ENCODE measurements around the gene ILF2.

Gene ILF2

GRCh38 chr1:153649137-153649862, 21.5 kb downstream of the ILF2 start:
- Histone ChIP-seq H3K4me1 (ENCODE audit: insufficient read depth, low read length) (no peaks in the 10 kb centered on the region), H3K36me3 (ENCODE audit: insufficient read depth, low read length) (peaks cover 32% of the 10 kb centered on the region), H3K4me3 (ENCODE audit: low read depth in 1 of 2, low read length in 2 of 2) (no peak overlapping the region), H3K79me2 (ENCODE audit: insufficient read depth, low read length) (no peaks in the 10 kb centered on the region), H3K27me3 (ENCODE audit: insufficient read depth, low read length, poor library complexity) (no peaks in the 10 kb centered on the region), H4K20me1 (ENCODE audit: insufficient read depth, low read length) (peaks cover 11% of the 10 kb centered on the region; the same call in 1 of the 2 replicates), H3K9me3 (ENCODE audit: insufficient read depth, low read length, severe bottlenecking) (no peaks in the 10 kb centered on the region), H3K9ac (ENCODE audit: low read depth, low read length) (no peak overlapping the region), H3K27ac (ENCODE audit: low read length) (no peak overlapping the region), H2AFZ (ENCODE audit: low read depth, low read length) (no peak overlapping the region), H3K4me2 (ENCODE audit: insufficient read depth, low read length) (no peak overlapping the region)
- TF ChIP-seq CTCF (IDR thresholded peaks at IDR 0.05; ENCODE audit: borderline replicate concordance, extremely low read depth, low read length, poor library complexity, severe bottlenecking) (no peak), EZH2 (IDR thresholded peaks at IDR 0.05; ENCODE audit: borderline replicate concordance, low read depth, low read length, severe bottlenecking) (no peak)
- ATAC-seq (ENCODE audit: insufficient read depth, low read depth) (peak; percentile 44), DNase-seq (no peak)

GRCh38 chr1:153648000-153648643, 22.7 kb downstream of the ILF2 start:
- Histone ChIP-seq H4K20me1 (ENCODE audit: insufficient read depth, low read length) (peaks cover 11% of the 10 kb centered on the region; the same call in 1 of the 2 replicates), H3K79me2 (ENCODE audit: insufficient read depth, low read length) (peaks cover 7% of the 10 kb centered on the region; the same call in 1 of the 2 replicates), H3K4me3 (ENCODE audit: low read depth in 1 of 2, low read length in 2 of 2) (no peak overlapping the region), H2AFZ (ENCODE audit: low read depth, low read length) (no peak overlapping the region), H3K9ac (ENCODE audit: low read depth, low read length) (no peak overlapping the region), H3K9me3 (ENCODE audit: insufficient read depth, low read length, severe bottlenecking) (no peaks in the 10 kb centered on the region), H3K27ac (ENCODE audit: low read length) (no peak overlapping the region), H3K4me1 (ENCODE audit: insufficient read depth, low read length) (no peaks in the 10 kb centered on the region), H3K4me2 (ENCODE audit: insufficient read depth, low read length) (no peak overlapping the region), H3K27me3 (ENCODE audit: insufficient read depth, low read length, poor library complexity) (no peaks in the 10 kb centered on the region), H3K36me3 (ENCODE audit: insufficient read depth, low read length) (peaks cover 44% of the 10 kb centered on the region)
- TF ChIP-seq CTCF (IDR thresholded peaks at IDR 0.05; ENCODE audit: borderline replicate concordance, extremely low read depth, low read length, poor library complexity, severe bottlenecking) (no peak), EZH2 (IDR thresholded peaks at IDR 0.05; ENCODE audit: borderline replicate concordance, low read depth, low read length, severe bottlenecking) (no peak)
- DNase-seq (no peak), ATAC-seq (ENCODE audit: insufficient read depth, low read depth) (peak; percentile 40)

- TF ChIP-seq CTCF (IDR thresholded peaks at IDR 0.05; ENCODE audit: borderline replicate concordance, extremely low read depth, low read length, poor library complexity, severe bottlenecking) (peak; percentile 10), EZH2 (IDR thresholded peaks at IDR 0.05; ENCODE audit: borderline replicate concordance, low read depth, low read length, severe bottlenecking) (no peak)
- no peaks in the 10 kb centered on the region for H3K4me1 ChIP-seq (ENCODE audit: insufficient read depth, low read length)
- H3K79me2 ChIP-seq (ENCODE audit: insufficient read depth, low read length) = peaks cover 10% of the 10 kb centered on the region; the same call in 1 of the 2 replicates
- H4K20me1 ChIP-seq (ENCODE audit: insufficient read depth, low read length) = peaks cover 11% of the 10 kb centered on the region; the same call in 1 of the 2 replicates
- no peaks in the 10 kb centered on the region for H3K9me3 ChIP-seq (ENCODE audit: insufficient read depth, low read length, severe bottlenecking)
- DNase-seq (no peak), ATAC-seq (ENCODE audit: insufficient read depth, low read depth) (peak; percentile 25; the same call in 2 of the 3 replicates)
- no peak overlapping the region for H3K4me2 ChIP-seq (ENCODE audit: insufficient read depth, low read length)
- H3K27ac ChIP-seq (ENCODE audit: low read length) = no peak overlapping the region
- H2AFZ ChIP-seq (ENCODE audit: low read depth, low read length) = no peak overlapping the region
- H3K27me3 ChIP-seq (ENCODE audit: insufficient read depth, low read length, poor library complexity) = no peaks in the 10 kb centered on the region
- H3K9ac ChIP-seq (ENCODE audit: low read depth, low read length) = no peak overlapping the region
- H3K36me3 ChIP-seq (ENCODE audit: insufficient read depth, low read length) = peaks cover 52% of the 10 kb centered on the region
- no peak overlapping the region for H3K4me3 ChIP-seq (ENCODE audit: low read depth in 1 of 2, low read length in 2 of 2)
Measured at GRCh38 chr1:153647346-153647714, 23.5 kb downstream of the ILF2 start.

Data from DND-41 (cell line).